HG03571 (cell line): ENCODE results near the gene SMURF2.
"Not testable (repeated sequence)": the region's sequence is repeated elsewhere in the genome, so short reads cannot be mapped to it uniquely, and the experiment has no call there.

Experiments used
- ATAC-seq: cut with Tn5 transposase; IDR thresholded peaks from one replicate; pipeline ENCODE4 v1.9.1; 2021; ENCODE audit not compliant: unreplicated experiment

The SMURF2 gene

DNA sequence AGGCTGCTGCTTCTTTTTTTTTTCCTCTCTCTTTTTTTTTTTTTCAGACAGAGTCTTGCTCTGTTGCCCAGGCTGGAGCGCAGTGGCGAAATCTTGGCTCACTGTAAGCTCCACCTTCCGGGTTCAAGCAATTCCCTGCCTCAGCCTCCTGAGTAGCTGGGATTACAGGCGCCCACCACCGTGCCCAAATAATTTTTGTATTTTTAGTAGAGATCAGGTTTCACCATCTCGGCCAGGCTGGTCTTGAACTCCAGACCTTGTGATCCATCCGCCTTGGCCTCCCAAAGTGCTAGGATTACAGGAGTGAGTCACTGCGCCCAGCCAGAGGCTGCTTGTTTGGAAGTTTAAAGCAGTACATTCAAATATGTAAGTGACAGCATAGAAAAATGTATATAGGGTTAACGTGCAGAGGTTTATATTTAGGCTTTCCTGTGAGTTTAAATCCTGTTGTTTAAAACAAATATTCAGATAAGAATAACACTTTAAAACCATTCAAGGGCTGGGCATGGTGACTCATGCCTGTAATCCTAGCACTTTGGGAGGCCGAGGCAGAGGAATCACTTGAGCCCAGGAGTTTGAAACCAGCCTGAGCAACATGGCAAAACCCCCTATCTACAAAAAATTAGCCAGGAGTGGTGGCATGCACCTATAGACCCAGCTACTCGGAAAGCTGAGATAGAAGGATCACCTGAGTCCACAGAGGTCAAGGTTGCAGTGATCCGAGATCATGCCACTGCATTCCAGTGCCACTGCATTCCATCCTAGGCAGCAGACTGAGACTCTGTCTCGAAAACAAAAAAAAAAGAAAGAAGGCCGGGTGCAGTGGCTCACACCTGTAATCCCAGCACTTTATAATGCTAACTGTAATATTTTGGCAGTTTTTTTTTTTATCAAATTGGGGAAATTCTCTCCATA is 6.0 kb upstream of the SMURF2 start:
- not testable (repeated sequence) for ATAC-seq

DNA sequence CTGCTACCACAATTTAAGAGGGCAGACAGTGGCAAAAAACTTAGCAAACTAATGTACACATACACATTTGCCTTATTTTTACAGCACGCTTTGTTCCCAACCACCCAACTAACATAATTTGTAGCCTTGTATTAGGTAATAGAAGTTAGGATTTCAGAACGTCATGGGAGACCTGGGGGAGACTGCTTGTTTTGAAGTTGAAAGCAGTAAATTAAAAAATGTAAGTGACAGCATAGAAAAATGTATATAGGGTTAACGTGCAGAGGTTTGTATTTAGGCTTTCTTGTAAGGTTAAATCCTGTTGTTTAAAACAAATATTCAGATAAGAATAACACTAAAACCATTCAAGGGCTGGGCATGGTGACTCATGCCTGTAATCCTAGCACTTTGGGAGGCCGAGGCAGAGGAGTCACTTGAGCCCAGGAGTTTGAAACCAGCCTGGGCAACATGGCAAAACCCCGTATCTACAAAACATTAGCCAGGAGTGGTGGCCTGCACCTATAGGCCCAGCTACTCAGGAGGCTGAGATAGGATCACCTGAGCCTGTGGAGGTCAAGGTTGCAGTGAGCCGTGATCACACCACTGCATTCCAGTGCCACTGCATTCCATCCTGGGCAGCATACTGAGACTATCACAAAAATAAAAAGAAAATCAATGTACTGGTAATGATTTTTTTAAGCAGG is 2.3 kb upstream of the SMURF2 start:
- ATAC-seq = not testable (repeated sequence)

GRCh38 chr17:64663836-64664235 is 1.7 kb upstream of the SMURF2 start:
- ATAC-seq = not testable (repeated sequence)

DNA sequence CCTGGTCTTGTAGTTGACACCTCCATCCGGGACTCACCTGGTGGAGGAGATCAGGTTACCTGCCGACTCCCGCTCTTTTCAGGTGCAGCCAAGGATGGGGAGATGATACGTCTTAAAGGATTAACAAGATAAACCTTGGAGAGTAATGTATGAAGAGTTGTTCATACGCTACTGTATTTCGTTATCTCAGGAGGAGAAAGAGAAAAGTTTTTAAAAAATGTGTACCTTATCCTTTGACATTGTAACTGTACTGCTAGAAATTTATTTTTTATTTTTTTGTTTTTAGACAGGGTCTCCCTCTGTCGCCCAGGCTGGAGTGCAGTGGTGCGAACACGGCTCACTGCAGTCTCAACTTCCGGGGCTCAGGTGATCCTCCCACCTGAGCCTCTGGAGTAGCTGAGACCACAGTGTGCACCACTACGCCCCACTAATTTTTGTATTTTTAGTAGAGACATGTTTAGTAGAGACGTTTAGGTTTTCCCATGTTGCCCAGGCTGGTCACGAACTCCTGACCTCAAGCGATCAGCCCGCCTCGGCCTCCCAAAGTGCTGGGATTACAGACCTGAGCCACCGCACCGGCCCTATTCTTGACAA is 764 bp upstream of the SMURF2 start:
- ATAC-seq = no peak

DNA sequence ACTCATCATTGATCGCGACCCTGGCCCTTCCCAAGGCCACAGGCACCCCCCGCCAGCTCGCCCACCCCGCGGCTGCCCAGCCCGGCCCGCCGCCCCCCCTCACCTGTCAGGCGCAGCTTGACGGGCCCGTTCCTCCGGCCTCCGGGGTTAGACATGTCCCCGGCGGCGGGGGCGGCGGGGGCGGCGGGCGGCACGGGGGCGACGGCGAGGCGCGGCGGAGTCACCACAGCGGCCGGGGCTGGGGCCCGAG is 456 bp downstream of the SMURF2 start:
- no peak for ATAC-seq

- ATAC-seq = not testable (repeated sequence)
Observed at GRCh38 chr17:64660978-64661725, 955 bp downstream of the SMURF2 start.

DNA sequence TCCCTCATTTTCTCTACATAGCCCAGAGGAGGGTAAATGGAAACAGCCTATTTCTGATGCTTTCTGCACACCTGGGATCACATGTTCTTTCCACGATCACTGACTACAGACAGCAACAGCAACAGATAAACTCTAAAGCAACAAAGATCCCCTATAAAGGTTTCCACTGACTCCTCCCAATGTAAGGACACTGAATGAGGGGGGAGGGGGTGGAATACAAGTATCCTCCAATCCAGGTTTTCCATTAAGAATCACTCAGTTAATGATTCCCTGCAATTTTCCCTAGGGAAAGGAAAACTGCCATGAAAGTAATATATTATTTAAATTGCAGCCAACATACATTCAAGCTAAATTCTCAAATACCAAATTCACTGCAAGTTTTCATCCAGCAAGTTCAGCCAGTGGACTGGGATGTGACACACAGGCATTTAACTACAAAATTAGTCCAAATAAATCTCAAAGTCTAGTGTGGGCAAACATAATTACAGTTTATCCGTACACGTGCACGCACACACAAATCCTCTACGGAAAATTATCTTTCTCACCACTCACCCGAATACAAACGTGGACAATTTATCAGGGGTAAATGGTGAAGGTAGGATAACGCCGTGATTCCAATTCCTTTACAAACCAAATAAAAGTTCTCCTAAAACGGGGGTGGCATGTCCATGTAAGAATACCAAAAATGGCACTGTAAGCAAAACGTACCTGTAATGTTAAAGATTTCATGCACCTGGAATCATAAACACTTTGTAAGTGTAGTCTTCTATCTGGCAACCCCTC is 1.7 kb downstream of the SMURF2 start:
- not testable (repeated sequence) for ATAC-seq

- no peak for ATAC-seq
Observed at GRCh38 chr17:64658931-64659330, 3.2 kb downstream of the SMURF2 start.

GRCh38 chr17:64657610-64658125 is 4.4 kb downstream of the SMURF2 start:
- ATAC-seq = no peak

GRCh38 chr17:64655704-64656103 is 6.4 kb downstream of the SMURF2 start:
- ATAC-seq = no peak

DNA sequence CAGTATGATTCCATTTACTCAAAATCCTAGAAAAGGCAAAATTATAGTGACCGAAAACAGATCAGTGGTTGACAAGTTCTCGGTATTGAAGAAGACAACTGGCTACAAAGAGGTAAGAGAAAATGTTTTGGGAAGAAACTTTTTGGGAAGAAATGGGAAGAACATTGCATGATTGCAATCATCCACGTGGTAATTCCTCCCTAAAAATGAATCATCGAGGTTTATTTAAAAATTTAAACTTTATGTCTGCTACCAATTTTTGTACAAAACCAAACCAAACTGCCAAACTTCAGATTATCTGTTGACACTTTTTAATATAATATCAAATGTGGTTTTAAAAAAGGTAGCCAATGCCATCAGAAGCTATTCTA is 8.1 kb downstream of the SMURF2 start:
- no peak for ATAC-seq

GRCh38 chr17:64653325-64653984 is 8.7 kb downstream of the SMURF2 start:
- no peak for ATAC-seq

DNA sequence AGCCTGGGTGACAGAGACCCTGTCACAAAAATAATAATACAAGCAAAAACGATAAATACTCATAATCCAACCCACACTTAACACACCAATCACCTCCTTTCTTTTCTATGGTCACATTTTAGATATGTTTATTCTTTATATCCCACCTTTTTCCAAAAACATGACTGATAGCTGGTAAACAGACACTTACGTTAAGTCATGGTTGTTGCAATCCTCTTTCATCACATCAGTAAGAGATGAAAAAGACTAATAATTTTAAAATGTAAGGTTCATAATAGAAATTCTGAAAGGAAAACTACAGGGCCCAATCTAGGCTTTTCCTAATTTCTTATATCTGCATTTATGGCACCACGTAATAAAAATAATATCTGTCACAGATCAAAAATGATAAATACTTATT is 10.2 kb downstream of the SMURF2 start:
- no peak for ATAC-seq

- no peak for ATAC-seq
Observed at GRCh38 chr17:64648234-64648633, 13.9 kb downstream of the SMURF2 start.

DNA sequence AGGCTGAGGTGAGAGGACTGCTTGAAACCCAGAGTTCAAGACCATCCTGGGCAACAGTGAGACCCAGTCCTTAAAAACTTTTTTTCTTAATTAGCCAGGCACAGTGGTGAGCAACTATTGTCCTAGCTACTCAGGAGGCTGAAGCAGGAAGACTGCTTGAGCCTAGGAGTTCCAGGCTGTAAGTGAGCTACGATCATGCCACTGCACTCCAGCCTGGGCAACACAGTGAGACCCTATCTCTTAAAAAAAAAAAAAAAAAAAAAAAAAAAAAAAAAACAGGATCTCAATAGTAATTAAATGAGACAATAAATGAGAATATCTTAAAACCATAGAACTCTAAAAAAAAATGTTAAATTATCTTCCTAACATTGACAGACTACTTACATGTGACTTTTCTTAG is 14.3 kb downstream of the SMURF2 start:
- no peak for ATAC-seq

- no peak for ATAC-seq
Observed at GRCh38 chr17:64639516-64639915, 22.6 kb downstream of the SMURF2 start.

DNA sequence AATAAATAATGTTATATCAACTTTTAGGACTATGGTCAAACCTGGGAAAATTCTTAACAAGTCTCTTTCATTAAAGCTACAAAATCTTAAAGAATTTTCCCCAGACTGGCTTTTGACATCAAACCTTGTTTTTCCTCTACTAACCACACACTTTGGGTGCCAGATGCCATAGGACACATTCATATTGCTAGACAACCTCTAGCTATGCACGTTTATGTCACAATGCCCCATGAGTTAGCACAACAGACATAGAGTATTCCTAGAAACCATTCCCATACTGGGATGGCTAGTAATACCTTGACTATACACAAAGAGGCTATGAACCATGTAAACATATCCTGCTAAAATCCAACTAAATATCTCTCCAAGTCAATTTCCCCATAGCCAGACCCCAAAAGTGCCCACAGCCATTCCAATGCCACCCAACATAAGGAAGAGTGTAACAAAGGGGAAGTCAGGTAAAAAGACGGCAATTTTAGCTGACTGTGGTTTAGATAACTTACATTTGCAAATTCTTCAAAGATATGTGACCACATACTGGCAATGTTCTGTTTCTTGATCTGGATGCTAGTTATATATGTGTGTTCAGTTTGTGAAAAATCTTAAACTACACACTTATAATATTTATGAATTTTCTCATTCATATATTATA is 23.4 kb downstream of the SMURF2 start:
- no peak for ATAC-seq

DNA sequence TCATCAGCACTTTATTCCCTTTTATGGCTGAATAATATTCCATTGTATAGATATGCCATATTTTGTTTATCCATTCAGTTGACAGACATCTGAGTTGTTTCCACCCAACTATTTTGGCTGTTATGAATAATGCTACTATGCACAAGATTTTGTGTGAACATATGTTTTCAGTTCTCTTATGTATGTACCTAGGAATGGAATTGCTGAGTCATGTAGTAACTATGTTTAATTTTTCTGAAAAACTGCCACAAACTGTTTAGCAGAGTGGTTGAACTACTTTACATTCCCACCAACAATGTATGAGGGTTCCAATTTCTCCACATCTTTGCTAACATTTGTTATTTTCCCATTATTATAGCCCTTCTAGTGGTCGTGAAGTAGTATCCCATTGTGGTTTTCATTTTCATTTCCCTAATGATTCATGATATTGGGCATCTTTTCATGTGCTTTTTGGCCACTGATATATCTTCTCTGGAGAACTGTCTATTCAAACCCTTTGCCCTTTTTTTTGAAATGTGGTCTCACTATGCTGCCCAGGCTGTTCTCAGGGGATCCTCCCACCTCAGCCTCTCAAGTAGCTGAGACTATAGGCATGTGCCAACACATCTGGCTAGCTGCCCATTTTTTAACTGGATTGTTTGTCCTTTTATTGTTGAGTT is 26.3 kb downstream of the SMURF2 start:
- peak; percentile 50 for ATAC-seq

GRCh38 chr17:64634218-64634617 is 27.9 kb downstream of the SMURF2 start:
- no peak for ATAC-seq
